Heart left ventricle (tissue), 16 donors: ENCODE measurements around the gene MYO15B. TPM values are rescaled to one million over a fixed set of nuclear protein-coding genes. Genes with fewer than 3 reads are reported as not detected.

Experiments
- ATAC-seq, 4 donors: fragments of 200-7000 bp; cut with Tn5 transposase; one replicate each; pipeline ENCODE4 v1.9.1; 2020 to 2022; ENCODE audit warnings: moderate library complexity in 4 of 4, mild to moderate bottlenecking in 3 of 4, moderate number of reproducible peaks in 1 of 4
- DNase-seq, 5 donors: peaks; one replicate each; pipeline ENCODE4 v3.0.0-alpha.2; 2020
- H3K27ac ChIP-seq, 12 donors: fragments of 200-600 bp; sonication (generic) in 4 of 12; one replicate each; pipeline versions ENCODE4 v1.5.0 to v1.8.0; 2016 to 2022; ENCODE audit warnings: mild to moderate bottlenecking in 2 of 12
- H3K27me3 ChIP-seq, 9 donors: fragments of 200-600 bp; sonication (generic) in 2 of 9; one replicate each; pipeline versions ENCODE4 v1.5.1 to v1.8.0; 2016 to 2022; ENCODE audit warnings: mild to moderate bottlenecking in 3 of 9
- H3K36me3 ChIP-seq, 9 donors: fragments of 200-600 bp; sonication (generic) in 2 of 9; one replicate each; pipeline versions ENCODE4 v1.5.0 to v1.8.0; 2018 to 2022; ENCODE audit warnings: mild to moderate bottlenecking in 2 of 9
- H3K4me1 ChIP-seq, 12 donors: fragments of 200-600 bp; sonication (generic) in 4 of 12; one replicate each; pipeline versions ENCODE4 v1.5.0 to v1.8.0; 2016 to 2022; ENCODE audit warnings: mild to moderate bottlenecking in 3 of 12
- H3K4me3 ChIP-seq, 12 donors: fragments of 200-600 bp; sonication (generic) in 4 of 12; one replicate each; pipeline versions ENCODE4 v1.5.0 to v1.8.0; 2017 to 2022; ENCODE audit warnings: mild to moderate bottlenecking in 9 of 12, moderate library complexity in 4 of 12
- H3K9me3 ChIP-seq, 12 donors: fragments of 200-600 bp; sonication (generic) in 4 of 12; one replicate each; pipeline versions ENCODE4 v1.5.0 to v1.8.0; 2016 to 2022; ENCODE audit warnings: mild to moderate bottlenecking in 1 of 12
- POLR2A ChIP-seq, 2 donors: fragments of 450-650 bp; IDR thresholded peaks; one replicate each; pipeline ENCODE4 v1.6.1; 2017; ENCODE audit warnings: antibody characterized with exemption in 2 of 2, mild to moderate bottlenecking in 2 of 2, moderate library complexity in 2 of 2
- WGBS, 4 donors: extraction: QIAGEN DNeasy Blood & Tissue Kit in 2 of 4; methylation state at CpG; one replicate each; pipeline versions ENCODE4 v1.1.5 to v1.1.7; 2013 to 2018; 5-methylcytosine and 5-hydroxymethylcytosine counted together
- intact Hi-C, 10 donors: fragments of 100-400 bp; cut with DNase I; formaldehyde crosslinking; loops; one replicate each; pipeline versions ENCODE4 v1.11.1 to v1.14.2; 2022
- polyA plus RNA-seq, 2 donors: library from polyadenylated mRNA; stranded (reverse); fragments of 200-250 nt; gene quantifications; one replicate each; pipeline ENCODE4 v1.2.3, GENCODE V29; 2013
- total RNA-seq, 9 donors: library from RNA; depleted of rRNA in 2 of 9; stranded (reverse); fragments of >200 nt in 2 of 9; fragmentation: NEBNext Ultra II Directional in 3 of 9; extraction: Animal tissue kit (Norgen Biotek cat#: 25700) in 3 of 9; gene quantifications; one replicate each; pipeline versions ENCODE4 v1.1.0 to v1.2.4, GENCODE V29; 2016 to 2023
- TF ChIP-seq, protein P1 (sequence below), 12 donors: fragments of 200-600 bp; sonication (generic) in 4 of 12; IDR thresholded peaks; one replicate each; pipeline versions ENCODE4 v1.5.0 to v1.8.0; 2018 to 2022; ENCODE audit warnings: antibody characterized with exemption in 12 of 12, mild to moderate bottlenecking in 5 of 12
- donor health status: ischemic (EF 13 %, LVEDD 7.1; RV severe dilation, severe dysfunction).
- donor health status: healthy with polysubstance abuse.
- donor health status: DM: no; HTN: yes; CAD: no.
- donor health status: DM: no; HTN: no; CAD: no.
- donor health status: ischemic (EF 25% LVEDD 6.9; RV normal size, moderate dysfunction).
- donor health status: ischemic (EF 25% LVEDD 5.7; RV mildly dilated, moderate dysfunction).
- donor health status: healthy.
- donor health status: DM: yes; HTN: yes; CAD: no.
- donor health status: ischemic (EF 35%, LVEDD 5.7; RV mildly dilated, moderate dysfunction).
- donor health status: nonischemic (EF 11% LVEDD 7.7; RV severe dilation, severe dysfunction).
- donor health status: DM: yes; HTN: yes; CAD: no.
- donor health status: PGD.
- donor health status: ischemic (EF 29% LVEDD 5.4; RV normal size, mild dysfunction).
- donor health status: nonischemic (EF 23%, LVEDD 6.1; RV moderate dilation, normal function).

The MYO15B gene
- total and polyA plus RNA-seq, 11 donors: 14.0 to 76.4 (median 42.9) TPM

DNA sequence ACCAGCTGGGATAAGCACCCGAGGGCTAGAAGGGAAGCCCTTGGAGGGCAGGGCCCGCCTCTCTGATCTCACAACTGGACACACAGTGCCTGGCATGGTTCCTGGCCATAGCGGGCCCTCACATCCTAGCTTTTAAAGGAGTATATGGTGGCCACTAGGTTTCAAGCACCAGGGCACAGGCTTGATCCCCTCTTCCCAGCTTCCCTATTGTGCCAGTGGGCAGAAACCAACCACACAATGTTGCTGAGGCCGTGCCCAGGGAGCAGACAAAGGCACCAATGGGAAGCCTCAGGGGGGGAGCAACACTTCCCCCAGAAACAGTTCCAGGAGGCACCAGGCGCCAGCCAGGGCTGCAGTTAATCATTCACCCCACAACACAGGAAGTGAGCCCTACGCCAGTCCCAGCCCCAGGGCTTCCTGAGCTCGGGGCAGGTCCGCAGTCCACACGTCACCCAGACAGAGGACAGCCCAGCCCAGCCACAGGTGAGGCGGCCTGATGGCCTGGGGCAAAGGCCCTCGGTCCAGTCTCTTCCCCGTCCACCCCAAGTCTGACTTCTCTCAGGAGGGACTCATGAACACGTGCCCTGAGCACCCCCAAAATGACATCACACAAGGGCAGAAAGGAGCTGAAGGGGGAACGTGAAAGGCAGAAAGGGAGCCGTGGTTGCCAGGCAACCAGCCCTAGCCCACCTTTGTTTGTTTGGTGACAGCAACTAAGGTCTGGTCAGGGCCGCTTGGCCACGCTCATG lies 58.5 kb downstream of the MYO15B start:
- intact Hi-C loops: no loop called here
- ATAC-seq: peak in 3 of 4 donors; percentile 23 to 46 (median 28)

DNA sequence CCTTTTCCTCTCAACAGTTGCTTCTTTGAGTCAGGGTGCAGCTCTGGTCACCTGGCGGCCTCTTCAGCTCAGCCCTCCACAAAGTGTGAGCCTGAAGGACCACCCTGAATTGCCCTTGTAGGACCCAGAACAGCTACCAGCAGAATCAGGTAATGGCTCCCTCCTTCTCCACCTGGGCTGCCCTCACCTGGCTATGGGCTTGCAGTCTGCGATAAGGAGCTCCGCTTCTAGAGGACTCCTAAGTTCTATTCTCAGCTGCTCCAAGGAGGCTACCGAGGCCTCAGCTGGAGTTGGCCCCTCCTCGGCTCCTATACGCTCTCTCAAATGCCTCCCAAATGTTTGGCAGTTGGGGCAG lies 59.0 kb downstream of the MYO15B start:
- WGBS, 4 donors: 94 to 98% (median 95%) methylated on average over 6 of the region's 6 CpGs
- DNase-seq (no peak), ATAC-seq (no peak)
- no peak overlapping the region for H3K27ac ChIP-seq
- no peaks in the 10 kb centered on the region for H3K9me3 ChIP-seq
- H3K36me3 ChIP-seq: peaks cover 0 to 50% (median 28%) of the 10 kb centered on the region in 9 donors
- peaks cover 0 to 19% (median 11%) of the 10 kb centered on the region in 12 donors for H3K4me1 ChIP-seq
- no peaks in the 10 kb centered on the region for H3K27me3 ChIP-seq
- H3K4me3 ChIP-seq: no peak overlapping the region
- no peak for TF ChIP-seq POLR2A (IDR thresholded peaks at IDR 0.05)
- TF ChIP-seq, protein P1, sequence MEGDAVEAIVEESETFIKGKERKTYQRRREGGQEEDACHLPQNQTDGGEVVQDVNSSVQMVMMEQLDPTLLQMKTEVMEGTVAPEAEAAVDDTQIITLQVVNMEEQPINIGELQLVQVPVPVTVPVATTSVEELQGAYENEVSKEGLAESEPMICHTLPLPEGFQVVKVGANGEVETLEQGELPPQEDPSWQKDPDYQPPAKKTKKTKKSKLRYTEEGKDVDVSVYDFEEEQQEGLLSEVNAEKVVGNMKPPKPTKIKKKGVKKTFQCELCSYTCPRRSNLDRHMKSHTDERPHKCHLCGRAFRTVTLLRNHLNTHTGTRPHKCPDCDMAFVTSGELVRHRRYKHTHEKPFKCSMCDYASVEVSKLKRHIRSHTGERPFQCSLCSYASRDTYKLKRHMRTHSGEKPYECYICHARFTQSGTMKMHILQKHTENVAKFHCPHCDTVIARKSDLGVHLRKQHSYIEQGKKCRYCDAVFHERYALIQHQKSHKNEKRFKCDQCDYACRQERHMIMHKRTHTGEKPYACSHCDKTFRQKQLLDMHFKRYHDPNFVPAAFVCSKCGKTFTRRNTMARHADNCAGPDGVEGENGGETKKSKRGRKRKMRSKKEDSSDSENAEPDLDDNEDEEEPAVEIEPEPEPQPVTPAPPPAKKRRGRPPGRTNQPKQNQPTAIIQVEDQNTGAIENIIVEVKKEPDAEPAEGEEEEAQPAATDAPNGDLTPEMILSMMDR (IDR thresholded peaks at IDR 0.05): no peak
- intact Hi-C loops: no loop called here

More for the DNA sequence above, 58.5 kb downstream of the MYO15B start:
- H3K4me3 ChIP-seq: no peak overlapping the region
- no peaks in the 10 kb centered on the region for H3K9me3 ChIP-seq
- TF ChIP-seq, protein P1 (IDR thresholded peaks at IDR 0.05): no peak
- no peak for TF ChIP-seq POLR2A (IDR thresholded peaks at IDR 0.05)
- peaks cover 0 to 44% (median 25%) of the 10 kb centered on the region in 9 donors for H3K36me3 ChIP-seq
- no peak overlapping the region for H3K27ac ChIP-seq
- peak in 1 of 5 donors; percentile 60 for DNase-seq
- no peaks in the 10 kb centered on the region for H3K27me3 ChIP-seq
- H3K4me1 ChIP-seq: peaks cover 0 to 25% (median 14%) of the 10 kb centered on the region in 12 donors
- WGBS, 4 donors: 77 to 95% (median 89%) methylated on average over 16 to 17 of the region's 17 CpGs

DNA sequence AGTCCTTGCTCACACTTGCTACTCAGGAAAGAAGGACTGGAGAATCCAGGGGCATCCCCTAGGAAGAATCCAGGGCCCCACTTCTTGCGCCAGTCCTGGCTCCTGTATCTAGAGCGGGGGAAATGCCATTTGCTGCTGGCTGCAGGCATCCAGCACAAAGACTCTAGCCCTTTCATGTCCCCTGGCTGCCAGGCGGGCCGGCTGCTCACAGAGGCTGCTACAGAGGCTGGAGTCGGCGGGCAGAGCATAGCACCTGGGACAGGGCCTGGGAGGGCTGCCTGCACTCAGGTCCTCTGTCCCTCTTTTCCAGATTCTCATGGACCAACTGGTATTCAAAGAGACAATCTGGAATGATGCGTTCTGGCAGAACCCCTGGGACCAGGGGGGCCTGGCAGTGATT lies 59.5 kb downstream of the MYO15B start:
- no peaks in the 10 kb centered on the region for H3K27me3 ChIP-seq
- ATAC-seq (no peak), DNase-seq (no peak)
- intact Hi-C loops: no loop called here
- H3K4me3 ChIP-seq: no peak overlapping the region
- H3K9me3 ChIP-seq: no peaks in the 10 kb centered on the region
- no peak for TF ChIP-seq POLR2A (IDR thresholded peaks at IDR 0.05)
- TF ChIP-seq, protein P1 (IDR thresholded peaks at IDR 0.05): no peak
- WGBS, 4 donors: 92 to 96% (median 93%) methylated on average over 4 to 7 of the region's 7 CpGs
- H3K36me3 ChIP-seq: peaks cover 0 to 54% (median 32%) of the 10 kb centered on the region in 9 donors
- peaks cover 0 to 15% (median 7%) of the 10 kb centered on the region in 12 donors for H3K4me1 ChIP-seq
- H3K27ac ChIP-seq: no peak overlapping the region

DNA sequence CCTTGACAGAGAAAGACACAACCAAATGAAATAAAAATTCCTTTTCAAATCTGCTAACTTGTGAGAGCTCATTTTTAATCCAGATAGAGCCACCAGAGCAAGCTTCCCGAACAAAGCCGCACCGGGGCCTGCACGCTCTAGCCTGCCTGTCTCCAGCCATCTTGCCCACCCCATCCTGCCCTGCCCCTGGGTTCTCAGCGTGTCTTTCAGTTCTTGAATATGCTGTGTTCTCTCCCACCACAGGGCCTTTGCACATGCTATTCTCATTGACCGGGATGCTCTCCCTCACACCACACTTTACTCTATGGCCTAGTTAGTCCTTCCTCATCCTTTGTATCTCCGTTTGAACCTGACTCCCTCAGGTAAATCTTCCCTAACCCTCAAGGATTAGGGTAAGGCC lies 60.3 kb downstream of the MYO15B start:
- H3K9me3 ChIP-seq: no peaks in the 10 kb centered on the region
- 97 to 100% (median 98%) methylated on average over 7 of the region's 7 CpGs for WGBS, 4 donors
- DNase-seq (no peak), ATAC-seq (no peak)
- peaks cover 0 to 57% (median 41%) of the 10 kb centered on the region in 9 donors for H3K36me3 ChIP-seq
- no peak overlapping the region for H3K27ac ChIP-seq
- intact Hi-C loops: no loop called here
- no peaks in the 10 kb centered on the region for H3K27me3 ChIP-seq
- no peak for TF ChIP-seq POLR2A (IDR thresholded peaks at IDR 0.05)
- TF ChIP-seq, protein P1 (IDR thresholded peaks at IDR 0.05): no peak
- H3K4me1 ChIP-seq: peaks cover 0 to 9% (median 2%) of the 10 kb centered on the region in 12 donors
- no peak overlapping the region for H3K4me3 ChIP-seq
